Chondrocyte (in vitro differentiated cells): Measurements from ENCODE around the gene GPX1. TPM values are rescaled to one million over a fixed set of nuclear protein-coding genes. Genes with fewer than 3 reads are reported as not detected.
"Not testable (repeated sequence)": the region's sequence is repeated elsewhere in the genome, so short reads cannot be mapped to it uniquely, and the experiment has no call there.

Experiments
- DNase-seq: peaks from one replicate; pipeline ENCODE4 v3.0.0; 2021; ENCODE audit warnings: mixed read lengths, low spot score
- H3K27ac Mint-ChIP-seq: one replicate; pipeline ENCODE4 v1.8.0; 2021; ENCODE audit warnings: mild to moderate bottlenecking, moderate library complexity, mixed read lengths; ENCODE audit not compliant: unreplicated experiment
- H3K27me3 Mint-ChIP-seq: 2 replicates; pipeline ENCODE4 v1.8.0; 2021; ENCODE audit warnings: low read depth, mixed read lengths
- H3K36me3 Mint-ChIP-seq: 2 replicates; pipeline ENCODE4 v1.8.0; 2021; ENCODE audit warnings: low read depth, mixed read lengths
- H3K4me1 Mint-ChIP-seq: 2 replicates; pipeline ENCODE4 v1.8.0; 2021; ENCODE audit warnings: low read depth, mild to moderate bottlenecking, mixed read lengths
- H3K4me3 Mint-ChIP-seq: one replicate; pipeline ENCODE4 v1.8.0; 2021; ENCODE audit warnings: mild to moderate bottlenecking, moderate library complexity, mixed read lengths; ENCODE audit not compliant: unreplicated experiment
- H3K9me3 Mint-ChIP-seq: 2 replicates; pipeline ENCODE4 v1.8.0; 2021; ENCODE audit warnings: low read depth, mixed read lengths
- total RNA-seq: library from RNA; stranded (reverse); gene quantifications from 3 replicates; pipeline ENCODE4 v1.2.1, GENCODE V29; 2021
- TF ChIP-seq, protein P1 (sequence below): fragments of 200-600 bp; sonication (generic); IDR thresholded peaks from 2 replicates; pipeline ENCODE4 v1.5.0; 2021; ENCODE audit warnings: antibody characterized with exemption, mild to moderate bottlenecking, moderate library complexity

The GPX1 gene
- total RNA-seq, 1 donor from 2014 or later, result 92.6 TPM

DNA sequence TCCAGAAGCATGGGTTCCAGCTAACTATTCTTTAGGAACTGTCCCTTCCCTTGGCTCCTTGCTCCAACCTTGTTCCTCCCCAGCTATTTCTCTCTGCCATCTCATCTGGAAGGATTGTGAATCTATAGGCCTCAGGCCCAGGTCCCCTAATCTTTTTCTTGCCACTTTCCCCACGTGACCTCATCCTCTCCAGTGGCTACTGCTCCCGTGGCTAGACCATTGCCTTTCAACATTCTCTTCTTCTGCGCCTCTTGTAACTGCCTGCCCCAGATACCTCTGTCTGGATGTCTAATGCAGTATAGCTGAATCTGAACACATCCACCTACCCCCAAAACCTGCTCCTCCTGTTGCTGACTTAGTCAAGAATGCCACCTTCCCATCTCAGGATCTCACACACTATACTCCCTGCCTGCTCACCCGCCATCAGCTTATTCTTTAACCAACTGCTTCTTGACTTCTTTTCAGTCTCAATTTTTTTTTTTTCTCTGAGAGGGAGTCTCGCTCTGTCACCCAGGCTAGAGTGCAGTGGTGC lies 5.2 kb downstream of the GPX1 start:
- DNase-seq, result no peak
- peaks cover 10% of the 10 kb centered on the region for H3K36me3 Mint-ChIP-seq
- H3K27ac Mint-ChIP-seq, result peak overlapping the region; percentile 87
- no peaks in the 10 kb centered on the region for H3K27me3 Mint-ChIP-seq
- no peak overlapping the region for H3K4me3 Mint-ChIP-seq
- peaks cover 37% of the 10 kb centered on the region for H3K4me1 Mint-ChIP-seq
- TF ChIP-seq, protein P1, sequence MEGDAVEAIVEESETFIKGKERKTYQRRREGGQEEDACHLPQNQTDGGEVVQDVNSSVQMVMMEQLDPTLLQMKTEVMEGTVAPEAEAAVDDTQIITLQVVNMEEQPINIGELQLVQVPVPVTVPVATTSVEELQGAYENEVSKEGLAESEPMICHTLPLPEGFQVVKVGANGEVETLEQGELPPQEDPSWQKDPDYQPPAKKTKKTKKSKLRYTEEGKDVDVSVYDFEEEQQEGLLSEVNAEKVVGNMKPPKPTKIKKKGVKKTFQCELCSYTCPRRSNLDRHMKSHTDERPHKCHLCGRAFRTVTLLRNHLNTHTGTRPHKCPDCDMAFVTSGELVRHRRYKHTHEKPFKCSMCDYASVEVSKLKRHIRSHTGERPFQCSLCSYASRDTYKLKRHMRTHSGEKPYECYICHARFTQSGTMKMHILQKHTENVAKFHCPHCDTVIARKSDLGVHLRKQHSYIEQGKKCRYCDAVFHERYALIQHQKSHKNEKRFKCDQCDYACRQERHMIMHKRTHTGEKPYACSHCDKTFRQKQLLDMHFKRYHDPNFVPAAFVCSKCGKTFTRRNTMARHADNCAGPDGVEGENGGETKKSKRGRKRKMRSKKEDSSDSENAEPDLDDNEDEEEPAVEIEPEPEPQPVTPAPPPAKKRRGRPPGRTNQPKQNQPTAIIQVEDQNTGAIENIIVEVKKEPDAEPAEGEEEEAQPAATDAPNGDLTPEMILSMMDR, result no peak
- H3K9me3 Mint-ChIP-seq, result no peaks in the 10 kb centered on the region

DNA sequence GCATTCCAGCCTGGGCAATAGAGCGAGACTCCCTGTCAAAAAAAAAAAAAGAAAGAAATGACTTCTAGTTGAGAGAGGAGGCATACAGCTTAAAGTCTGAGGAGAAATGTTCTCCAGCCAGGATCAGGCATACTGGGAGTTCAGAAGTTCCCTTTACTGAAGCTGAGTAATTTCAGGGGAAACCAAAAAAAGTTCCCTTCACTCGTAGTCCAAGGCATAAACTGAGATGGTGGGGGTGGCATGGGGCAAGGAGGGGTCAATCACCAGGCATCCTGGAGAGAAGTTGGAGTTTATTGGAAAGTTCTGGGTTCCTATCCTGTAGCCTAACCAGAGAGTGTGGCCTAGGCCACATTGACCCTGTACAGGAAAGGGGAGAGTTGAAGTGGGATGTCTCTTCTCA lies 5.9 kb downstream of the GPX1 start:
- H3K27ac Mint-ChIP-seq, result peak overlapping the region; percentile 87
- H3K36me3 Mint-ChIP-seq, result peaks cover 8% of the 10 kb centered on the region
- peaks cover 35% of the 10 kb centered on the region for H3K4me1 Mint-ChIP-seq
- no peak overlapping the region for H3K4me3 Mint-ChIP-seq
- no peaks in the 10 kb centered on the region for H3K27me3 Mint-ChIP-seq
- H3K9me3 Mint-ChIP-seq, result no peaks in the 10 kb centered on the region
- DNase-seq, result no peak
- TF ChIP-seq, protein P1, result no peak

DNA sequence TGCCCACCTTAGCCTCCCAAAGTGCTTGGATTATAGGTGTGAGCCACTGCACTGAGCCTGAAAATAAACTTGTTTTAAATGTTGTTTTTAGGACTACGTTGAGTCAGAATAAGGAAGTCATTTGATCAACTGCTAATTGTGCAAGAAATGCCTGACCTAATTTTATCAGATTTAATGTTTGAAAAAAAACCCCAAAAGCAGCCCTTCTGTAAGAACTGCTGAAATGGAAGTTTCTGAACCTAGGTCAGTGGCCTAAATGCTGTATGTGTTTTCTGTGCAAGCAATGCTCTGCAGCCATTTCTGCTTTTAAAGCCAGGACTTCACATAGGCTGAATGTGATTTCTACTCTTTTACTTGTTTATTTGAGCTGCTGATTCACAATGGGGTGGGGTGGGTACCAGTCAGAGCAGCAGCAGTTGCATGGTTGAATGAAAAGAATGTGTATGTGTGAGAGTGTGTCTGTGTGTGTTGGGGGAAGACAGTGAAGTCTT lies 6.6 kb downstream of the GPX1 start:
- H3K27ac Mint-ChIP-seq, result peak overlapping the region; percentile 87
- H3K9me3 Mint-ChIP-seq, result no peaks in the 10 kb centered on the region
- no peak overlapping the region for H3K4me3 Mint-ChIP-seq
- H3K27me3 Mint-ChIP-seq, result no peaks in the 10 kb centered on the region
- TF ChIP-seq, protein P1, result no peak
- H3K4me1 Mint-ChIP-seq, result peaks cover 36% of the 10 kb centered on the region
- H3K36me3 Mint-ChIP-seq, result peaks cover 8% of the 10 kb centered on the region
- no peak for DNase-seq

DNA sequence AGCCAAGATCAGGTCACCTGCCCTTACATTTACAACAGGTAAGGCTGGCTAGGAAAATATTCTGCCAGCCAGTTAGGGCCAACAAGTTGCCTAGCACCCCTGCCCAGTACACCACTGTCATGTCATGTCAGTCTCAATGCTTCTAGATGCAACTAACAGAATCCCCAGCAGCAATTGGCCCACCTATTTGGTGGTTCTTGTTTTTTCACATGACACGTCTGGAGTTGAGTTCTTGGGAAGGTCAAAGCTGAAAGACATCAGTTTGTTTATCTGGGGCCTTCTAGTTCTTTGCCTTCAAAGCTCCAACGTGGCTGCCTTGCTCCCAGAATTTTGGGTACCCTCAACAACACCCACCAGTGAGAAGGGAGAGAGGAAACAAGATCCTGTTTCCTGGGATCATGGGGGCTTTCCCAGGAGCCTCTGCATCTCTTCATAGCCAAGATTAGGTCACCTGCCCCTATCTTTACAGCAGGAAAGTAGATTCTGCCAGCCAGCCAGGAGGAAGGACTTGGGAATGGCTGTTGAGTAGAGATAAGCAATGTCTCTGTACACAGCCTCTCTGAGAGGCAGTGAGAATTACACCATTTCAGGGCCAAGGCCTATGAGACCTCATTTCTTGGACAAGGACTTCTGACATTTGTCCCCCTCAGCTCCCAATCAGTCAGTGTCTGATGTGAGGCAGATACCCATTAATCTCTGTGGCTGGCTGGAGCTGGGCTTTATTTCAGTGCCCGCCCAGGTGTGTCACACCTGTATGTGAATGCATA lies 8.6 kb downstream of the GPX1 start:
- TF ChIP-seq, protein P1, result no peak
- H3K4me1 Mint-ChIP-seq, result peaks cover 36% of the 10 kb centered on the region
- no peaks in the 10 kb centered on the region for H3K27me3 Mint-ChIP-seq
- H3K4me3 Mint-ChIP-seq, result no peak overlapping the region
- no peak overlapping the region for H3K27ac Mint-ChIP-seq
- peaks cover 2% of the 10 kb centered on the region for H3K36me3 Mint-ChIP-seq
- DNase-seq, result no peak
- no peaks in the 10 kb centered on the region for H3K9me3 Mint-ChIP-seq

DNA sequence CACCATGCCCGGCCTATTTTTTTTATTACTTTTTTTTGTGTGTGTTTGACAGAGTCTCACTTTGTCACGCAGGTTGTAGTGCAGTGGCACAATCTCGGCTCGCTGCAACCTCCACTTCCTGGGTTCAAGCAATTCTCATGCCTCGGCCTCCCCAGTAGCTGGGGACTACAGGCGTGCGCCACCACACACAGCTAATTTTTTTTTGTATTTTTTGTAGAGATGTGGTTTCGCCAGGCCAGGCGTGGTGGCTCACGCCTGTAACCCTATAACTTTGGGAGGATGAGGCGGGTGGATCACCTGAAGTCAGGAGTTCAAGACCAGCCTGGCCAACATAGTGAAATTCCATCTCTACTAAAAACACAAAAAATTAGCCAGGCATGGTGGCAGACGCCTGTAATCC lies 9.8 kb downstream of the GPX1 start:
- H3K9me3 Mint-ChIP-seq, H3K27me3 Mint-ChIP-seq, H3K4me3 Mint-ChIP-seq, DNase-seq, H3K27ac Mint-ChIP-seq, H3K36me3 Mint-ChIP-seq: not testable (repeated sequence)
- peaks cover 36% of the 10 kb centered on the region for H3K4me1 Mint-ChIP-seq
